HCEC 1CT (cell line): ENCODE results near the gene PTH1R.

Experiments used
- DNase-seq: peaks from one replicate; pipeline ENCODE4 v3.0.0-alpha.2; 2017

PTH1R gene

GRCh38 chr3:46850468-46850779 is 27.1 kb upstream of the PTH1R start:
- DNase-seq: no peak

DNA sequence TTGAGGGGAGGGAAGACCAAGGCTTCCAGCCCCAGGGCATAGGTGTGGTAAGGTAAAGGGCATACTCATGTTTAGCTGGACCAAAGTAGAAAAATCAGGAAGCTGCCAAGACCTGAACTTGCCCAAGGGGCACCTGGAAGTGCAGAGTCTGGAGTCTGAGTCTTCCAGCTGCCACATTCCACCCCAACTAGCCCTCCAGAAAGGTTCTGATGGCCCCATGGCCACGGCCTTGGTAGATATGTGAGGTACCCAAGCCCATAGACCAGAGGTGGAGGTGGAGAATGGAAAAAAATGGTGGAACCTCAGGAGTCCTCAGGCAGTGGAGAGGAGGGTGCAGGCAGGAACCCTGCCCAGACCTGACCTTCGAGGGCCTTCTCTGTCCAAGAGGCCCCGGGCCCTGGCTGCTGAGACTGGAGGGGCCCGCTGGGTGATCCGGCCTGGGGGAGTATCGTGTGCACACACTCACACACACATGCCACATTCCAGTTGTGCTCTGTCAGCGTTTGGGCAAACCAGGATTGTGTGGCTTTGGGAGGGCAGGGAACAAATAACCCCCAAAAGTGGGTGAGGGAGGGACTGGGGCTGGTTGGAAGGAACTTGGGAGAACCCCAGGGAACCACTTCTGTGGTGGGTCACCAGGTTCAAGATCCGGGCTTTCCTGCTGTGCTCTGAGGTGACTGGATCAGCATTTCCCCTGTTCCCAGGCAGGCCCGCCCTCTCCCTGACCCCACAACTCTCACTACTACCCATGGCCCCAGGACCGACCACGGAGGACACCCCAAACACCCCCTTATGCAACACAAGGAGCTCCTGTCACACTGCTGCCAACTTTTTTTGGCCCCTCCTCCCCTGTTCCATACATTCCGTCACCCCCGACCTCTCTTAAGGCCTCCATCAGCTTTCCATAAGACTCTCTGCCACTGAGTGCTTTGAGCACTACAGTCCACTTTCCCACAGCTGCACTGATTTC is 25.9 kb upstream of the PTH1R start:
- DNase-seq: no peak

GRCh38 chr3:46852334-46852720 is 25.2 kb upstream of the PTH1R start:
- DNase-seq: no peak

GRCh38 chr3:46852839-46853355 is 24.6 kb upstream of the PTH1R start:
- DNase-seq: no peak

GRCh38 chr3:46853441-46854415 is 23.8 kb upstream of the PTH1R start:
- DNase-seq: no peak

DNA sequence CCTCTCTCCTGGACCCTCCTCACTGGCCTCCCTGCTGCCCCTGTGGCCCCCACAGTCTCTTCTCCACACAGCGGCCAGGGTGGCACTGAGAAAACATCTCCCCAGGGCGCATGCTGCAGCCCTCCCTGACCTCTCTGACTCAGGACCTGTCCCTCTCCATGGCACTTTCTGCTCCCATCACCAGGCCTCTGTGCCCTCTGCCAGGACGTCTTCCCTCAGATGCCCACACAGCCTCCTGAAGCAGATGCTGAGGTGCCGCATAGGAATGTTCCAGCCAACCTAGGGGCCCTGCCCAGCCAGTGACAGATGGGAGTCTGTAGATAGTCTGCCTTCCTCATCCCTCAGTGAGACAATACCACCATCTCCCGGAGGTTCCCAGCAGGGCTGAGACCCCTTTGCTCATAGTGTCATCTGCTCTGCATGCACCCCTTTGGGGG is 22.9 kb upstream of the PTH1R start:
- no peak for DNase-seq

- DNase-seq: no peak
These were observed 20.7 kb upstream of the PTH1R start for GRCh38 chr3:46856576-46857471.

DNA sequence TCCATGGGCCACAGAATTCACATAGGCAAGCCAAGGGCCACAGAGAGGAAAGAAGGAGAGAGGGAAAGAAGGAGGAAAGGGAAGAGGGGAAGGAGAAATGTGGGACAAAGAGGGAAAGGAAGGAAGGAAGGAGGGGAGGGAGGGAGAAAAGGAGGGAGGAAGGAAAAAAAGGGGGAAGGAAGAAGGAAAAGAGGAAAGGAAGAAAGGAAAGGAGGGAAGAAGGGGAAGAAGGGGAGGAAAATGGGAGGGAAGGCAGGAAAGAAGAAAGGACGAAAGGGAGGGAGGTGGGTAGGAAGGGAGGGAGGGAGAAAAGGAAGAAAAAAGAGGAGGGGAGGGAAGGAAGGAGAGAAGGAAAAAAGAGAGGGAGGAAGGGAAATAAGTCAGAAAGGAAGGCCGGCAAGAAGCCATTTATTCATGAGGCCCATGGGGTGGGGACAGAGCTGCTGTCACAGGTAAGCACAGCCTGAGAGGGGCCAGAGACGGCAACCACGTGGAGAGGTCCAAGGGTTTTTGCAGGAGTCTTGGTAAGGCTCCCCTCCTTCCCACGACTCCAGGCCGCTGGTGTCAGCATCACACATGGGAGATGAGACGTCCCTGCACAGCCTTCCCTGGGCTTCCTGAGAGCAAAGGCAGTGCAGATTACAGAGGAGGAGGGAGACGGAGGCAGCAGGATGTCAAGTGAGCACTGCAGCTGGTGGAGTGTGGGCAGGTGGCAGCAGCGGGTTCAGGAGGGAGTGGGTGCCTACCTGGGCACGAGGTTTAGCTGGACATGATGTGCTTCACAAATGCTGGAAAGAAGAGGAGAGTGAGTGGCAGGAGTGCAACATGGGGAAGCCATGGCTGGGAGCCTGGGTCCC is 19.8 kb upstream of the PTH1R start:
- DNase-seq: no peak

DNA sequence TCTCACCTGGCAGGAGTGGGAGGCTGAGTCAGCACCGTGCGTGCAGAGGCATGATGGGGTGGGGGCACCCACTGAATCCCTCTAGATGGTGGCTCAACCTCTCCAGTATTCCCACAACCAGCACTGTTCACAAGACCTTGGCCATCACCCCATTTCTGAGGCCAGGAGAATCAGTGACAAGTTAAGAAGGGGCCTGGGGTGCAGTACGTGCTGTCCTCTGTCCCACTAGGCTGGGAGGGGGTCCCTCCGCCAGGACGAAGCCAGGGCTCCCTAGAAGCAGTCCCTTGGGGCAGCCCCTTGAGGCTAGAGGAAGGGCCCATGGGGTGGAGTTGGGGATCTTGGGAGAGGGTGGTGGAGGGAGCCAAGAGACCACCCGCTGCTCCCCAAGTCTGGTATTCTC is 19.1 kb upstream of the PTH1R start:
- no peak for DNase-seq

GRCh38 chr3:46859001-46859710 is 18.4 kb upstream of the PTH1R start:
- no peak for DNase-seq

DNA sequence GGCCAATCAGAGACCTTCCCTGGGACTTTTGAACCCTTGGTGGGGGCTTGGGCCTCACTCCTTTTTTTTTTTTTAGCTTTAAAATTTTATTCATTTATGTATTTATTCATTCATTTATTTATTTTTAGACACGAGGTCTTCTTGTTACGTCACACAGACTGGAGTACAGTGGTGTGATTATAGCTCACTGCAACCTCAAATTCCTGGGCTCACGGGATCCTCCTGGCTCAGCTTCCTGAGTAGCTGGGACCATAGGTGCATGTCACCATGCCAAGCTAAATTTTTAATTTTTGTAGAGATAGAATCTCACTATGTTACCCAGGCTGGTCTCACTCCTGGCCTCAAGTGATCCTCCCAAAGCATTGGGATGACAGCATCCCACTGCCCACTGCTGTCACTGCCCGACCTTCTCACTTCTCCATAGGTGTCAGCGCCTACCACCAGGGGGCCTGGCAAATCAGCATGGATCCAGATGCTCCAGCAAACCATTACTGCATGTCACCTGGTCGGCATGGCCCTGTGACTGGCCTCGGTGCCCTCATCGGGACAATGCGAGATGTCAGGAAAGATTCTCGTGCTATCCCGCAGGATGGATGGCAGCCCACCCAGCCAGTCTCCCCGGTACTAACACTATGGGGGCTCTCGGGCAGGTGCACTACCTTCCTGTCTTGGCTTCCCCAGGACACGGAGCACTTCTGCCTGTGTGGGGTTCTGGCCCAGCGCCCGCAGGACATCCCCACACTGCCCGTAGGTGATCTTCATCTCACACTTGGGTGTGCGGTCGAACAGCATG is 17.3 kb upstream of the PTH1R start:
- peak; percentile 20 for DNase-seq

DNA sequence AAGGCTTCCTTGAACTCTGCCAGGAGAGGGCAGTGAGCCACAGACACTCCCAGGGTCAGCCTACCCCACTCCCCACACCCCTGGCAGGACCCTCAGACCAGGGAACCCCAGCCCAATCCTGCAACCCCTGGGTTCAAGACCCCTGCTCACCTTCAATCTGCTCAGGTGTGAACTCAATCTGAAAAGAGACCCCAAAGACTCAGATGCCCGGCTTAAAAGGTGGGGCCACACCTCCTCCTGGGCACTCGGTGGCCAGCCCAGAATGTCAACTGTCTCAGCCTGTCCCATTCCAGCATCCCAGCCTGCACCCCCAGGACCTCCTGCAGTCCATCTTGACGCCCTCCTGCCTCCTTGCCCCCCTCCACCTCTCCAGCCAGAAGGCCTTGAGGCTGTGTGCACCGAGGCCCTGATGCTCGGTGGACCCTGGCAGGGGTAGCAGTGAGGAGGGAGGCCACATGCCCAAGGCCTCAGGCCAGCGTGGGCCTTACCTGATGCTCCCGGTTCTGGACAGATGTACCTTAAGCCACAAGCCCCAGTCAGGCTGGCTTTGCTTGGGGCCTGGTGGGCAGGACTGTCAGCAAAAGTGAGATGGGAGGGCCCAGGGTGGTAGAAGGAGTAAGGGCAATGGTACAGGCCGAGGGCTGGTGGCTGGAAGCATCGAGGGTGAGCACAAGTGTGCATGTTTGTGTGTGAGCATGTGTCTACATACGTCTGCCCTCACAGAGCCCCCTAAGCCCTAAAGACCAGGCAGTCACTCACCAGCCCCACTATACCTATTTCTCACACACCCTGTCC is 16.5 kb upstream of the PTH1R start:
- no peak for DNase-seq

GRCh38 chr3:46861605-46862368 is 15.7 kb upstream of the PTH1R start:
- no peak for DNase-seq

- no peak for DNase-seq
These were observed 15.0 kb upstream of the PTH1R start for GRCh38 chr3:46862369-46863025.

- DNase-seq: no peak
These were observed 14.2 kb upstream of the PTH1R start, which contains the start of gene MYL3 for GRCh38 chr3:46863261-46863782. MYL3 (minus strand) TSS chr3:46863444; CDS start chr3:46863390, 54 bp downstream.

DNA sequence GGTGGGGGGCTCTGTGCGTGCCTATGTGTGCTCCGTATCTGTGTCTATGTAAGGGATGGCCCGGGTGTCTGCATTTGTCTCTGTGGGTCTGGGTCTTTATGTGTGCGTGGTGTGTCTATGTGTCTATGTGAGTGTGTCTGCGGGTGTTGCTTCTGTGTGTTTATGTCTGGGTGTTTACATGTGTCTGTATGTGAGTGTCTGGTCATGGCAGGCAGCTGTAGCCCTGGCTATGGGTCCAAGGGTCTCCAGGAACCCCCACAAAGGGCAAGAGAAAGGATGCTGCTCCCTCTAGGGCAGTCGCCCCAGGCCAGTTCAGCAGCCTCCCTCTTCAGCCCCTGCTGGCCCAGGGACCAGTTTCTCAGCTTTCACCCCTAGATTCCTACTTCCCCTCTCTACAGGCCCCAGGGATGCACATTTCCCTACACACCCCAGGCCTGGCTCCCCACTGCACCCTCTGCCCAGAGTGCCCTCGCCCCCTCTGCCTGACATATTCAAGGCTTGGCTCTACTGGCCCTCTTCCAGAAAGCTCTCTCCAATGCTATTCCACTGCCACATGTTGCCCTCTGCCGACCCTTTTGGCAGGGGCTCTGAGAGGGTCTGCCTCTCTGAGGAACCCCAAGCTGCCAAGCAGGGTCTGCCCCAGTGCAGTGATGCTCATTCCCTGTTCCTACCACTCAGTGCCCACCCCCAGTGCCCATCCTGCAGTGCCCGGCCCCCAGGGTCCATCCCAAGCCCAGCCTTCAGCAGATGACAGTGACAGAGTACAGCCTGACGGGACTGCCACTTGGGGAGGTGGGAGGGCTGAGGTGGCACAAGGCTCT is 13.2 kb upstream of the PTH1R start:
- DNase-seq: no peak
